OCI-LY7 (cell line): ENCODE results near the gene C3orf52.

Experiments
- EZH2phosphoT487 ChIP-seq: fragments of 200-600 bp; sonication (generic); IDR thresholded peaks from 2 replicates; pipeline ENCODE4 v1.6.1; 2018; ENCODE audit warnings: low read depth, borderline replicate concordance, mild to moderate bottlenecking, mixed run types, antibody characterized with exemption, low read length, moderate library complexity, mixed read lengths
- TF ChIP-seq, protein P1 (sequence below): fragments of 200-600 bp; sonication (generic); conservative IDR thresholded peaks from 2 replicates; pipeline ENCODE4 v1.5.1; 2014; ENCODE audit warnings: mild to moderate bottlenecking, antibody characterized with exemption, low read length, moderate library complexity, mixed read lengths

DNA sequence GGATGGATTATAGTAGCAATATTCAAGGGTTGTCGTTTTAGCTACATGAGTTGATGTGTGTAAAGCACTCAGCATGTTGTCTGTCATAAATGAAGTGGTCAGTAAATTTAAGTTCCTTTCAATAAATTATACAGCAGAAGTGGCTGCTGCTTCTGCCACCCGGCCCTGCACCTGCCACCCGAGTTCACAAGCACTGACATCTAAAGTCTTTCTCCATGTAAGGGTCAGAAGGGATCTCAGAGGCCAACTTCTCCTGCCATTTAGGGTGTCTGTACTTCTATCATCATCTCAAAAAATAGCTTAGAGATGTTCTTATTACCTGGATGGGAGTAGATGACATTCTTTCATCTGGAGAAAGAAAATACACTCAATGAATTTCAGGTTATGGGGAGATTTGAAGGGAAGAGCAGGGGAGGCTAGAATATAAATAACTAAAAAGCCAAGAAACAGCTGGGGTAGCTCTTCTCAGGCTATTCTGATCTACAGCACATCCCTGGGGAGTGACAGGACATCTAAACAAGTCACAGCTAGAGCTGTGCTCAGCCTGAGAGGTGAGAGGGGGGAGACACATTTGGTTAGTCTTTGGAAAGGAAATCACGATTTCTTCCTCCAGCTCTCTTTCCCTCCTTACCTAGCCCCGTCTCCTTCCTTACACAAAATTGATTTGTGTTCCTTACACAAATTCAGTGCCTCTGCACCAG is 38.9 kb downstream of the C3orf52 start:
- TF ChIP-seq, protein P1, sequence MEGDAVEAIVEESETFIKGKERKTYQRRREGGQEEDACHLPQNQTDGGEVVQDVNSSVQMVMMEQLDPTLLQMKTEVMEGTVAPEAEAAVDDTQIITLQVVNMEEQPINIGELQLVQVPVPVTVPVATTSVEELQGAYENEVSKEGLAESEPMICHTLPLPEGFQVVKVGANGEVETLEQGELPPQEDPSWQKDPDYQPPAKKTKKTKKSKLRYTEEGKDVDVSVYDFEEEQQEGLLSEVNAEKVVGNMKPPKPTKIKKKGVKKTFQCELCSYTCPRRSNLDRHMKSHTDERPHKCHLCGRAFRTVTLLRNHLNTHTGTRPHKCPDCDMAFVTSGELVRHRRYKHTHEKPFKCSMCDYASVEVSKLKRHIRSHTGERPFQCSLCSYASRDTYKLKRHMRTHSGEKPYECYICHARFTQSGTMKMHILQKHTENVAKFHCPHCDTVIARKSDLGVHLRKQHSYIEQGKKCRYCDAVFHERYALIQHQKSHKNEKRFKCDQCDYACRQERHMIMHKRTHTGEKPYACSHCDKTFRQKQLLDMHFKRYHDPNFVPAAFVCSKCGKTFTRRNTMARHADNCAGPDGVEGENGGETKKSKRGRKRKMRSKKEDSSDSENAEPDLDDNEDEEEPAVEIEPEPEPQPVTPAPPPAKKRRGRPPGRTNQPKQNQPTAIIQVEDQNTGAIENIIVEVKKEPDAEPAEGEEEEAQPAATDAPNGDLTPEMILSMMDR = no peak
- TF ChIP-seq EZH2phosphoT487 = no peak
